Measurements from ENCODE around the gene ATP11B.
A peak's percentile ranks its signal among the peaks of the same experiment; 100 is the strongest.

Gene ATP11B

GRCh38 chr3:182792901-182793662, at the start of gene ATP11B:
ATP11B (plus strand) TSS chr3:182793504; CDS start chr3:182793760, 256 bp downstream.
- DNase-seq (ENCODE audit: low read depth in 2 of 2) = peak; percentile 69 to 70

- DNase-seq (ENCODE audit: low read depth in 2 of 2) = no peak
Observed at GRCh38 chr3:182746959-182747358, 46.3 kb upstream of the ATP11B start.

- DNase-seq (ENCODE audit: low read depth in 2 of 2) = no peak
Observed at GRCh38 chr3:182755308-182755707, 38.0 kb upstream of the ATP11B start.

- DNase-seq (ENCODE audit: low read depth in 2 of 2) = no peak
Observed at GRCh38 chr3:182755712-182756111, 37.6 kb upstream of the ATP11B start.

GRCh38 chr3:182760576-182761164, 32.6 kb upstream of the ATP11B start:
- DNase-seq (ENCODE audit: low read depth in 2 of 2) = no peak

GRCh38 chr3:182763896-182764295, 29.4 kb upstream of the ATP11B start:
- DNase-seq (ENCODE audit: low read depth in 2 of 2) = no peak

- no peak for DNase-seq (ENCODE audit: low read depth in 2 of 2)
Observed at GRCh38 chr3:182765287-182765686, 28.0 kb upstream of the ATP11B start.

- DNase-seq (ENCODE audit: low read depth in 2 of 2) = no peak
Observed at GRCh38 chr3:182766099-182766498, 27.2 kb upstream of the ATP11B start.

- DNase-seq (ENCODE audit: low read depth in 2 of 2) = no peak
Observed at GRCh38 chr3:182768413-182768812, 24.9 kb upstream of the ATP11B start.

- DNase-seq (ENCODE audit: low read depth in 2 of 2) = no peak
Observed at GRCh38 chr3:182769673-182770072, 23.6 kb upstream of the ATP11B start.

GRCh38 chr3:182782149-182782548, 11.2 kb upstream of the ATP11B start:
- no peak for DNase-seq (ENCODE audit: low read depth in 2 of 2)

- no peak for DNase-seq (ENCODE audit: low read depth in 2 of 2)
Observed at GRCh38 chr3:182783106-182783505, 10.2 kb upstream of the ATP11B start.

GRCh38 chr3:182784542-182784941, 8.8 kb upstream of the ATP11B start:
- no peak for DNase-seq (ENCODE audit: low read depth in 2 of 2)

GRCh38 chr3:182785142-182785541, 8.2 kb upstream of the ATP11B start:
- DNase-seq (ENCODE audit: low read depth in 2 of 2) = no peak

GRCh38 chr3:182785756-182786155, 7.5 kb upstream of the ATP11B start:
- DNase-seq (ENCODE audit: low read depth in 2 of 2) = no peak

- no peak for DNase-seq (ENCODE audit: low read depth in 2 of 2)
Observed at GRCh38 chr3:182786564-182787196, 6.6 kb upstream of the ATP11B start.

- DNase-seq (ENCODE audit: low read depth in 2 of 2) = no peak
Observed at GRCh38 chr3:182787302-182788036, 5.8 kb upstream of the ATP11B start.

- no peak for DNase-seq (ENCODE audit: low read depth in 2 of 2)
Observed at GRCh38 chr3:182789371-182789770, 3.9 kb upstream of the ATP11B start.

- DNase-seq (ENCODE audit: low read depth in 2 of 2) = no peak
Observed at GRCh38 chr3:182790612-182791011, 2.7 kb upstream of the ATP11B start.

GRCh38 chr3:182793663-182794454, 555 bp downstream of the ATP11B start:
- peak; percentile 19 to 23 for DNase-seq (ENCODE audit: low read depth in 2 of 2)

All from stimulated activated CD8-positive, alpha-beta memory T cell treated with anti-CD3 and anti-CD28 coated beads, Interleukin-2, amount 100 ng/mL, for 48 hours (primary cell).